Psoas muscle (tissue), 8 donors: Measurements from ENCODE around the gene SLA2. TPM values are rescaled to one million over a fixed set of nuclear protein-coding genes. Genes with fewer than 3 reads are reported as not detected.
"Not testable (repeated sequence)": the region's sequence is repeated elsewhere in the genome, so short reads cannot be mapped to it uniquely, and the experiment has no call there.

Experiments
- ATAC-seq, 4 donors: fragments of 200-7000 bp; cut with Tn5 transposase; one replicate each; pipeline ENCODE4 v1.9.1; 2020; ENCODE audit warnings: moderate library complexity in 3 of 4, mild to moderate bottlenecking in 2 of 4
- DNase-seq, 2 donors: peaks; one replicate each; pipeline ENCODE4 v3.0.0-alpha.2; 2020
- H3K27ac ChIP-seq: fragments of 200-600 bp; one replicate; pipeline ENCODE4 v1.8.0; 2022
- H3K27me3 ChIP-seq, 3 donors: fragments of 200-600 bp in 1 of 3; one replicate each; pipeline versions ENCODE4 v1.6.1 to v1.8.0; 2013 to 2022; ENCODE audit warnings: low read length in 2 of 3, mild to moderate bottlenecking in 2 of 3, moderate library complexity in 1 of 3; ENCODE audit not compliant: insufficient read depth in 3 of 3
- H3K36me3 ChIP-seq, 2 donors: fragments of 200-600 bp in 1 of 2; one replicate each; pipeline versions ENCODE4 v1.6.1 to v1.8.0; 2013 to 2022; ENCODE audit warnings: low read depth in 1 of 2, mild to moderate bottlenecking in 1 of 2, moderate library complexity in 1 of 2; ENCODE audit not compliant: insufficient read depth in 1 of 2
- H3K4me1 ChIP-seq: fragments of 200-600 bp; one replicate; pipeline ENCODE4 v1.8.0; 2022
- H3K4me3 ChIP-seq: fragments of 200-600 bp; one replicate; pipeline ENCODE4 v1.8.0; 2022; ENCODE audit warnings: mild to moderate bottlenecking
- H3K9me3 ChIP-seq: fragments of 200-600 bp; one replicate; pipeline ENCODE4 v1.8.0; 2022
- WGBS, 3 donors: extraction: QIAGEN DNeasy Blood & Tissue Kit; methylation state at CpG; one replicate each; pipeline versions ENCODE4 v1.1.6 to v1.1.7; 2013; 5-methylcytosine and 5-hydroxymethylcytosine counted together
- intact Hi-C, 2 donors: fragments of 100-400 bp; cut with DNase I; formaldehyde crosslinking; loops; one replicate each; pipeline versions ENCODE4 v1.11.0 to v1.14.2; 2022
- polyA plus RNA-seq, 3 donors: library from polyadenylated mRNA; stranded (reverse); fragments of 200-250 nt; gene quantifications; one replicate each; pipeline ENCODE4 v1.2.3, GENCODE V29; 2013
- total RNA-seq, 4 donors: library from RNA; stranded (reverse); fragmentation: NEBNext Ultra II Directional in 2 of 4; extraction: Animal tissue kit (Norgen Biotek cat#: 25700) in 2 of 4; gene quantifications; one replicate each; pipeline versions ENCODE4 v1.2.1 to v1.2.4, GENCODE V29; 2021 to 2023
- TF ChIP-seq, protein P1 (sequence below): fragments of 200-600 bp; IDR thresholded peaks from one replicate; pipeline ENCODE4 v1.8.0; 2022; ENCODE audit warnings: antibody characterized with exemption
- donor health status: healthy with polysubstance abuse.
- donor health status: DM: no; HTN: no; CAD: no; lungs with moderate emphysema.
- donor health status: Bipolar disorder and iron deficiency.
- donor health status: healthy.
- donor health status: DM: yes; HTN: yes; CAD: no.
- donor health status: DM: no; HTN: no; CAD: no.
- donor health status: DM: no; HTN: no; CAD: no.
- donor health status: DM: yes; HTN: yes; CAD: no.

Gene SLA2
- total and polyA plus RNA-seq, 7 donors = 0.03 to 0.34 (median 0.12) TPM

DNA sequence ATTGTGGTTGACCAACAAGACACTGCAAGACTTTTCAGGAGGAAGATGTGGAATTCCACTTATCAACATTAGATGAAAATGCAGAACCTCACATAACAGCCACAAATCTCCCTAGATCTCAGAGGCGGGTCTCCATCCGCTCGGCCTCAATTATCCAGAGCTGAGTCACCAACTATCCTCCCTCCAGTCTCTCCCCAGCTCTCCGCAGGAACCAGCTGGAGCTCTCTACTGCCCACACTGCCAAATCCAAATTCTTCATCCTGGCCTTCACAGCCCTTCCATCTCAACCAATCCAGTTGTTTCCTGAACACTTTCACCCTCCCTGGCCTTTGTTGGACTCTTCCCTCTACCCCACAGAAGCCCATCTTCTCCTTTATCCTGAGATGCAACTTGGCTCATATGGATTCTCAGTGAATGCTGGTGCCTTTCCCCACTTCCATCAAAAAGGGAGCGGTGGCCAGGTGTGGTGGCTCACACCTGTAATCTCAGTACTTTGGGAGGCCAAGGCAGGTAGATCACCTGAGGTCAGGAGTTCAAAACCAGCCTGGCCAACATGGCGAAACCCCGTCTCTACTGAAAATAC lies 76.1 kb downstream of the SLA2 start:
- ATAC-seq = no peak
- Histone ChIP-seq H3K4me1 (no peaks in the 10 kb centered on the region), H3K9me3 (no peaks in the 10 kb centered on the region), H3K4me3 (no peak overlapping the region), H3K36me3 (no peaks in the 10 kb centered on the region), H3K27ac (no peak overlapping the region), H3K27me3 (peaks cover 0 to 10% (median 4%) of the 10 kb centered on the region in 3 donors)
- intact Hi-C loops = no loop called here
- WGBS, 3 donors = 58 to 71% (median 62%) methylated on average over 7 of the region's 7 CpGs
- TF ChIP-seq, protein P1, sequence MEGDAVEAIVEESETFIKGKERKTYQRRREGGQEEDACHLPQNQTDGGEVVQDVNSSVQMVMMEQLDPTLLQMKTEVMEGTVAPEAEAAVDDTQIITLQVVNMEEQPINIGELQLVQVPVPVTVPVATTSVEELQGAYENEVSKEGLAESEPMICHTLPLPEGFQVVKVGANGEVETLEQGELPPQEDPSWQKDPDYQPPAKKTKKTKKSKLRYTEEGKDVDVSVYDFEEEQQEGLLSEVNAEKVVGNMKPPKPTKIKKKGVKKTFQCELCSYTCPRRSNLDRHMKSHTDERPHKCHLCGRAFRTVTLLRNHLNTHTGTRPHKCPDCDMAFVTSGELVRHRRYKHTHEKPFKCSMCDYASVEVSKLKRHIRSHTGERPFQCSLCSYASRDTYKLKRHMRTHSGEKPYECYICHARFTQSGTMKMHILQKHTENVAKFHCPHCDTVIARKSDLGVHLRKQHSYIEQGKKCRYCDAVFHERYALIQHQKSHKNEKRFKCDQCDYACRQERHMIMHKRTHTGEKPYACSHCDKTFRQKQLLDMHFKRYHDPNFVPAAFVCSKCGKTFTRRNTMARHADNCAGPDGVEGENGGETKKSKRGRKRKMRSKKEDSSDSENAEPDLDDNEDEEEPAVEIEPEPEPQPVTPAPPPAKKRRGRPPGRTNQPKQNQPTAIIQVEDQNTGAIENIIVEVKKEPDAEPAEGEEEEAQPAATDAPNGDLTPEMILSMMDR = no peak
- no peak for DNase-seq

DNA sequence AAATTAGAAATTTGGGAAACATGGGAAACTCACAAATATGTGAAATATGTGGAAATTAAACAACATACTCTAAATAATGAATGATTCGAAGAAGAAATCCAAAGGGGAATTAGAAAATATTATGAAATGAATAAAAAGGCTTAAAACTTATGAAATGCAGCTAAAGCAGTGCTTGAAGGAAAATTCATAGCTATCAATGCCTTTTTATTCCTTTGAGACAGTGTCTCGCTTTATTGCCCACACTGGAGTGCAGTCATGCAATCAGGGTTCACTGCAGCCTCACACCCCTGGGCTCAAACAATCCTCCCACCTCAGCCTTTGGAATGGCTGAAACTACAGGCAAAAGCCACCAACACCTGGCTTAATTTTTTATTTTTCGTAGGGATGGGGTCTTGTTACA lies 80.5 kb downstream of the SLA2 start:
- 91 to 98% (median 97%) methylated on average over 3 of the region's 3 CpGs for WGBS, 3 donors
- ATAC-seq = no peak
- TF ChIP-seq, protein P1 = no peak

GRCh38 chr20:36564726-36565121 lies 81.3 kb downstream of the SLA2 start:
- H3K9me3 ChIP-seq, DNase-seq, H3K4me1 ChIP-seq, intact Hi-C loops, H3K36me3 ChIP-seq, H3K4me3 ChIP-seq, H3K27ac ChIP-seq, H3K27me3 ChIP-seq, ATAC-seq: not testable (repeated sequence)
- WGBS, 3 donors = 94 to 98% (median 97%) methylated on average over 6 of the region's 6 CpGs

More for the DNA sequence above, 80.5 kb downstream of the SLA2 start:
- H3K9me3 ChIP-seq = no peaks in the 10 kb centered on the region
- no peaks in the 10 kb centered on the region for H3K27me3 ChIP-seq
- H3K36me3 ChIP-seq = no peaks in the 10 kb centered on the region
- no peak for DNase-seq
- intact Hi-C loops = no loop called here
- H3K27ac ChIP-seq = no peak overlapping the region
- H3K4me3 ChIP-seq = no peak overlapping the region
- H3K4me1 ChIP-seq = no peaks in the 10 kb centered on the region

- H3K27me3 ChIP-seq, H3K36me3 ChIP-seq, ATAC-seq, H3K9me3 ChIP-seq, H3K4me1 ChIP-seq, DNase-seq, H3K4me3 ChIP-seq, intact Hi-C loops, H3K27ac ChIP-seq: not testable (repeated sequence)
- 94 to 98% (median 97%) methylated on average over 13 of the region's 13 CpGs for WGBS, 3 donors
Measured at GRCh38 chr20:36564078-36564725, 81.8 kb downstream of the SLA2 start.

GRCh38 chr20:36563374-36563773 lies 82.6 kb downstream of the SLA2 start:
- 74 to 82% (median 79%) methylated on average over 1 of the region's 1 CpG for WGBS, 3 donors
- Histone ChIP-seq H3K4me3 (no peak overlapping the region), H3K27ac (no peak overlapping the region), H3K9me3 (no peaks in the 10 kb centered on the region), H3K27me3 (no peaks in the 10 kb centered on the region), H3K36me3 (no peaks in the 10 kb centered on the region), H3K4me1 (no peaks in the 10 kb centered on the region)
- TF ChIP-seq, protein P1 = no peak
- ATAC-seq (no peak), DNase-seq (no peak)
- intact Hi-C loops = no loop called here
